ENCODE measurements around the gene FAM24A. TPM values are rescaled to one million over a fixed set of nuclear protein-coding genes. Genes with fewer than 3 reads are reported as not detected.

The FAM24A gene
- total and polyA plus RNA-seq, 10 of the 15 experiments (the other 5 are each of a cell fraction or from before 2014, with no cell fraction given): not detected

DNA sequence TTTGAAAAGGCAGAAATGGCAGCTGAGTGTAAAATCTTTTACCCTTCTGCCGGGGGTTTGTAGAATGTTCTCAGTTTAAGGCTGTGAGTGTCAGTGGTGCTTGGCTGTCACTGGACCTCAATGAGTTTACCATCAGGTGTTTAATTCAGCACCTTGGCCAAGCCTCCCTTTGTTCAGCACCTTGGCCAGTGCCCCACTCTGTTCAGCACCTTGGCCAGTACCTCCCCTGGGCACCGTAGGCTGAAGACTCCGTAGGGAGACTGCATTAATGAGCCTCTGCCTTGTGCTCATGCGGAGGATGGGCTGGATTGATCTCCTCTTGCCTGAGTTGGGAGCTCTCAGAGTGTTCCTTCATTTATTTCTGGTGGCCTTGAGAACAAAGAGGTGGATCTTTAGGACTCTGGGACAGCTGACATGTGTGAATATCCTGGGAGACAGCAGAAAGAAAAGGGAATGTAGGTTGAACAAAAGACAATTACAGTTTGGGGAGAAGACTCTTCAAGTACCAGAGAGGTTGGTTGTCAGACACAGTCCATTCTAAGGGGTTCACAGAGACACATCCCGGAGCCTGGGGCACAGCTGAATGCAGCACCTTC, 1.6 kb downstream of the FAM24A start (continued):
- TF ChIP-seq, protein P1, sequence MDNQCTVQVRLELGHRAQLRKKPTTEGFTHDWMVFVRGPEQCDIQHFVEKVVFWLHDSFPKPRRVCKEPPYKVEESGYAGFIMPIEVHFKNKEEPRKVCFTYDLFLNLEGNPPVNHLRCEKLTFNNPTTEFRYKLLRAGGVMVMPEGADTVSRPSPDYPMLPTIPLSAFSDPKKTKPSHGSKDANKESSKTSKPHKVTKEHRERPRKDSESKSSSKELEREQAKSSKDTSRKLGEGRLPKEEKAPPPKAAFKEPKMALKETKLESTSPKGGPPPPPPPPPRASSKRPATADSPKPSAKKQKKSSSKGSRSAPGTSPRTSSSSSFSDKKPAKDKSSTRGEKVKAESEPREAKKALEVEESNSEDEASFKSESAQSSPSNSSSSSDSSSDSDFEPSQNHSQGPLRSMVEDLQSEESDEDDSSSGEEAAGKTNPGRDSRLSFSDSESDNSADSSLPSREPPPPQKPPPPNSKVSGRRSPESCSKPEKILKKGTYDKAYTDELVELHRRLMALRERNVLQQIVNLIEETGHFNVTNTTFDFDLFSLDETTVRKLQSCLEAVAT (IDR thresholded peaks at IDR 0.05): no peak
- TF ChIP-seq SIN3A (IDR thresholded peaks at IDR 0.05; ENCODE audit: low read depth, low read length) (peak; percentile 96), MYB (IDR thresholded peaks at IDR 0.05; ENCODE audit: borderline replicate concordance, low read depth, low read length) (no peak), SUPT20H (IDR thresholded peaks at IDR 0.05; ENCODE audit: borderline replicate concordance, control insufficient read depth, low read depth, low read length) (no peak), POLR2A (IDR thresholded peaks at IDR 0.05; ENCODE audit: low read depth, low read length) (no peak), PAX5 (IDR thresholded peaks at IDR 0.05; ENCODE audit: borderline replicate concordance, low read depth, low read length) (no peak), NFIC (IDR thresholded peaks at IDR 0.05; ENCODE audit: low read depth, low read length) (no peak), ZBTB33 (IDR thresholded peaks at IDR 0.05) (no peak), ETV6 (conservative IDR thresholded peaks at IDR 0.05 in 1 of 2, IDR thresholded peaks at IDR 0.05 in 1 of 2; ENCODE audit: borderline replicate concordance in 1 of 2, low read depth in 1 of 2) (no peak), TCF3 (IDR thresholded peaks at IDR 0.05; ENCODE audit: borderline replicate concordance, insufficient read depth, low read depth, low read length) (no peak), HSF1 (IDR thresholded peaks at IDR 0.05; ENCODE audit: low read depth, low read length) (no peak), NFXL1 (IDR thresholded peaks at IDR 0.05; ENCODE audit: borderline replicate concordance) (no peak), WRNIP1 (IDR thresholded peaks at IDR 0.05; ENCODE audit: borderline replicate concordance, low read depth, low read length) (no peak), ASH2L (IDR thresholded peaks at IDR 0.05; ENCODE audit: borderline replicate concordance, low read depth) (no peak)
- TF ChIP-seq, protein P2, sequence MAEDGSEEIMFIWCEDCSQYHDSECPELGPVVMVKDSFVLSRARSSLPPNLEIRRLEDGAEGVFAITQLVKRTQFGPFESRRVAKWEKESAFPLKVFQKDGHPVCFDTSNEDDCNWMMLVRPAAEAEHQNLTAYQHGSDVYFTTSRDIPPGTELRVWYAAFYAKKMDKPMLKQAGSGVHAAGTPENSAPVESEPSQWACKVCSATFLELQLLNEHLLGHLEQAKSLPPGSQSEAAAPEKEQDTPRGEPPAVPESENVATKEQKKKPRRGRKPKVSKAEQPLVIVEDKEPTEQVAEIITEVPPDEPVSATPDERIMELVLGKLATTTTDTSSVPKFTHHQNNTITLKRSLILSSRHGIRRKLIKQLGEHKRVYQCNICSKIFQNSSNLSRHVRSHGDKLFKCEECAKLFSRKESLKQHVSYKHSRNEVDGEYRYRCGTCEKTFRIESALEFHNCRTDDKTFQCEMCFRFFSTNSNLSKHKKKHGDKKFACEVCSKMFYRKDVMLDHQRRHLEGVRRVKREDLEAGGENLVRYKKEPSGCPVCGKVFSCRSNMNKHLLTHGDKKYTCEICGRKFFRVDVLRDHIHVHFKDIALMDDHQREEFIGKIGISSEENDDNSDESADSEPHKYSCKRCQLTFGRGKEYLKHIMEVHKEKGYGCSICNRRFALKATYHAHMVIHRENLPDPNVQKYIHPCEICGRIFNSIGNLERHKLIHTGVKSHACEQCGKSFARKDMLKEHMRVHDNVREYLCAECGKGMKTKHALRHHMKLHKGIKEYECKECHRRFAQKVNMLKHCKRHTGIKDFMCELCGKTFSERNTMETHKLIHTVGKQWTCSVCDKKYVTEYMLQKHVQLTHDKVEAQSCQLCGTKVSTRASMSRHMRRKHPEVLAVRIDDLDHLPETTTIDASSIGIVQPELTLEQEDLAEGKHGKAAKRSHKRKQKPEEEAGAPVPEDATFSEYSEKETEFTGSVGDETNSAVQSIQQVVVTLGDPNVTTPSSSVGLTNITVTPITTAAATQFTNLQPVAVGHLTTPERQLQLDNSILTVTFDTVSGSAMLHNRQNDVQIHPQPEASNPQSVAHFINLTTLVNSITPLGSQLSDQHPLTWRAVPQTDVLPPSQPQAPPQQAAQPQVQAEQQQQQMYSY (CRISPR knock-in tag; IDR thresholded peaks at IDR 0.05): no peak
- TF ChIP-seq, protein P3, sequence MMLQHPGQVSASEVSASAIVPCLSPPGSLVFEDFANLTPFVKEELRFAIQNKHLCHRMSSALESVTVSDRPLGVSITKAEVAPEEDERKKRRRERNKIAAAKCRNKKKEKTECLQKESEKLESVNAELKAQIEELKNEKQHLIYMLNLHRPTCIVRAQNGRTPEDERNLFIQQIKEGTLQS (IDR thresholded peaks at IDR 0.05; ENCODE audit: borderline replicate concordance, extremely low read depth, low read depth, low read length): no peak
